Measurements from ENCODE around the gene ARL5C.

DNA sequence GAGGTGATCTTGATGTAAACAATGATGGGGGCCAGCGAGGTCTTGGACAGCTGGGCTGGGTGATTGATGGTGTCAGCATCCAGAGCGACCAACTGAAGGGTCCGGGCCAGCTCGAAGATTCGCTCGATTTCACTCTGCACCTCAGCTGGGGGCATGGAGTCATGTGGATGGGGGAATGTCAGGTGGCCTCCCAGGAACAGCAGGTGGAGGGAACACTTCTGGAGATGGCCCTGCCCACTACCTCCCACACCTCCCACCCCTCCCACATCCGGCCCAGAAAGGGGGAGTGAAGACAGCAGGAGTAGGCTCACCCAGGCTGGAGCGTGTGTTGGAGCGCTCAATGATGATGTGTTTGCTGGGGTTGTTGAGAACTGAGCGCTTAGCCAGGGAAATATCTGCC, 17.8 kb upstream of the ARL5C start:
- no peak for TF ChIP-seq CTCF (conservative IDR thresholded peaks at IDR 0.05)
- TF ChIP-seq EZH2 (IDR thresholded peaks at IDR 0.05; ENCODE audit: low read depth) = no peak

Data from PC-9 (cell line).